Activated CD8-positive, alpha-beta memory T cell treated with anti-CD3 and anti-CD28 coated beads for 1 hour (primary cell): Measurements from ENCODE around the gene CEP135.
"Not testable (repeated sequence)": the region's sequence is repeated elsewhere in the genome, so short reads cannot be mapped to it uniquely, and the experiment has no call there.

Experiments
- DNase-seq, 2 donors: peaks; one replicate each; pipeline ENCODE4 v3.0.0-alpha.2; 2020; ENCODE audit warnings: low read depth in 1 of 2; ENCODE audit errors: extremely low read depth in 1 of 2

Gene CEP135

DNA sequence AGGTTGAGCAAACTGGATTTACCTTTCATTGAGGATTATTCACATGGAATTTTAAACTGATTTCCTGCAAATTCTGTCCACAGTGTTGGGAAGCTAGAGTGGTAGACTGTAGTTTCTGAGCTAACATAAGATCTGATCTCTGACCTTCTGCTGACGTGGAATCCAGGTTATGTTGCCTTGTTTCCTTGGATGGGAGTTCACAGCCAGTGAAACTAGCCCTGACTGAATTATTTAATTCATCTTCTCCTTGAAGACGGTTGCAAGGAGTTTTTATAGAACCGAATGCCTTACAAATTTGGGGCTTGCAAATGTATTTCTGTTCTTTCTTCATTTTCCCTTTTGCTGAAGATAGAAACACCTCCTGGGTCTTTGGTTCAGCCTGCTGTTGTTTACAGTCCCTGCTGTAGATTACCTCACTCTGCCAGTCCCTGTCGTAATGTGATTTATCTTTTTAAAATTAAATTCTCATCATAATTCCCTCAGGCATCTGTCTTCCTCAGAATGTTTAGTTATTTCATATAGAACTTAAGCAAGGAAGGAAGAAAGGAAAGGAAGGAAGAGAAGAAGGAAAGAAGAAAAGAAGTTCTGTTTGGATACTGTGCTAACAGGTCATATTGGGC, 113.9 kb downstream of the CEP135 start:
- DNase-seq, result no peak

DNA sequence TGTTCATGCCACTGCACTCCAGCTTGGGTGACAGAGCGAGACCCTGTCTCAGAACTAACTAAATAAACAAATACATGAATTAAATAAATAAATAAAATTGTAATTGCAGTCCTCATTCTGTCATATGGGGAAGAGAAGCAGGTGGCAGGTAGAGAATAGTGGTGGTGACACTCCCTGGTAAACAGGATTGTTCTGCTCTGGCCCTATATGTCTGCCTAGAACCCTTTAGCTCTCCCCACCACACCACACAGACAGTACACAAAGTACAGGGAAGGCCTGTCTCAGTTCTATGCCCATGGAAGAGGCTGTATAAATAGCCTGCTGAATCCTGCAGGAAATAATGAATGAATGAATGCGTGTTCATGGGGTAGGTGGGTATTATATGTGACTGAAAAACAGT, 117.7 kb downstream of the CEP135 start:
- no peak for DNase-seq

DNA sequence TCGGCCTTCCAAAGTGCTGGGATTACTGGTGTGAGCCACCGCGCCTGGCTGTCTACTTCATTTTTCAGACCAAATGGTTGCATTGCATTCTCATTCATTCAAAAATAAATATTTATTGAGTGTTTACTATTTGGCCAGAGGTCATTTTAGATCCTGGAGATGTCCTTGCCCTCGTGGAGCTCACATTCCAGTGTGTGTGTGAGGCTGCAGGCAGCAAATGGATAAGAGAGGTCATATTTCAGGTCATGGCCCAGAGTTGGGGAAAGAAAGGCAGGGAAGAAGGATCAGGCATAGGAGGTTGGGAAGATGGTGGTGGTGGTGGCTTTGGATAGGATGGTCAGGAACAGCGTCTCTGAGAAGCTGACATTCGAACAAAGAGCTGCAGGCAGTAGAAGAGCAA, 119.1 kb downstream of the CEP135 start:
- DNase-seq, result no peak

DNA sequence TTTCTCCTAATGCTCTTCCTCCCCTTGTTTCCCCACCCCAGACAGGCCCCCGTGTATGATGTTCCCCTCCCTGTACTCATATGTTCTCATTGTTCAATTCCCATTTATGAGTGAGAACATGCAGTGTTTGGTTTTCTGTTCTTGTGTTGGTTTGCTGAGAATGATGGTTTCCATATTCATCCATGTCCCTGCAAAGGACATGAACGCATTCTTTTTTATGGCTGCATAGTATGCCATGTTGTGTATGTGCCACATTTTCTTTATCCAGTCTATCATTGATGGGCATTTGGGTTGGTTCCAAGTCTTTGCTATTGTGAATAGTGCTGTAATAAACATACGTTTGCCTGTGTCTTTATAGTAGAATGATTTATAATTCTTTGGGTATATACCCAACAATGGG, 124.0 kb downstream of the CEP135 start:
- DNase-seq, result not testable (repeated sequence)

DNA sequence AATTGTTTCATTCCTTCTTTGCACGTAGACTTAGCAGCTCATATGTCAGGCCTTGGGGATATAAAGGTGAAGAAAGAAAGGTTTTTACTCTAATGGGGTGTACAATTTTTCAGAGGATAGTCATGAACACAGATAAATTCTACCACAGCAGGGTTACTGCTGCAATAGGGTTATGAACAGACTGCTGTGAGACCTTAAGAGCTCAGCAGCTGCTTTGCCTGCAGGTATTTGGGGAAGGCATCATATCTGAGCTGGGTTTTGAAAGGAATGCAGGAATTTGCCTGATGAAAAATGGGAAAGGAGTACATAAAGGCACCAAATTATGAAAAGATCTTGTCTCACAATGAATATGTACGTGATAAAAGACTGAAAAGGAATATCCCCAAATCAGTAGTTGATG, 128.9 kb downstream of the CEP135 start:
- DNase-seq, result no peak

DNA sequence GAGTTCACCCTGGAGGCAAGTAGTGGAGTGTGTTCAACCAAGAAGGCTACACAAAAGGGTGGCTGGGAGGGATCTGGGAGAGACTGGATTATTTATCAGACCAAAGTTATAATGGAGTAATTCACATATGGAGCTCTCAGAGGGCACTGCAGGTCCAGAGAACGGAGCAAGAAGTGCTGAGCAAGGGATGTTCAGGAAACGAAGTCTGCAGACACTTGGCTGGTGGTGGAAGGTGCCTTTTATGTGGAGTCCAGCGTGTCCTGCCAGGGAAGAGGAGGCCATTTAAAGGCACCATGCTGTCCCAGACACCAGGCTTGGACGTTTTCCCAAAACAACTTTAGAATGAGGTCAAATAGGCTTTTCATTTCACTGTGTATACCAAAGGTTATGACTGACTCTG, 130.1 kb downstream of the CEP135 start:
- DNase-seq, result no peak

DNA sequence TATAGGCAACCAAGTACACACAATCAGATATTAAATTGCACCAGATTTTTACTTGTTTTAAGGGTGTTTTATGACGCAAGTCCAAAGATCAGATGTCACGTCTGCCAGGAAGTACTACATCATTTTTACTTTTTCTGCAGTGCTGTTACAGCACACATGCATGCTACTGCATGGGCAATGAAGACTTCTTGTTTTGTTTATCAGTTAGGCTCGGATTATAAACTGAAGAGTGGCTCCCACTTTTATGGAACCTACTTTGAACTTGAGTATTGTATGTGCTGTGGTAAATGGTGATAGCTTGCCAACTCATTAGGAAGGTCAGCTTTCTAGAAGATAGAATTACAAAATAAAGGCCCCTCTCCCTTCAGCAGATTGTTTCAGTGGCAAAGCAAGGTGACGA, 131.6 kb downstream of the CEP135 start:
- no peak for DNase-seq

DNA sequence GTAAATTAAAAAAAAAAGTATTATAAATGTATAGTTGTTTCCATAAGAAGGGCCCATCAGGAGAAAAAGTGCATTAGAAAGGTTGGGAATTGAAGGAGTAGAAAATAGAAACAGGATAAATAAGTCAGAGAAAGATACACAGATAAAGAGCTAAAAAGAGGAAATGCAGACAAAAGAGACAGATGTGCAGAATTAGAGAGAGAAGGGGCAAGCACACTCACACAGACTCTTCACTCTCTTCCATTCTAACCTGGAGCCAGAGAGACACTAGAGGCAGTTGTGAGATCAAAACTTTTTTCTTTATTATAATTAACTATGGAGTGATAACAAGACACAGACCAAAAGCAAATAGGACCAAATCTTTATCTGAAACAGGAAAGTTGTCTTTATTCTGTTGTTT, 134.1 kb downstream of the CEP135 start:
- DNase-seq, result no peak
